Activated CD8-positive, alpha-beta memory T cell treated with anti-CD3 and anti-CD28 coated beads, Interleukin-2, amount 50 U/mL, for 1 hour (primary cell): Measurements from ENCODE around the gene NKAIN1.
"Not testable (repeated sequence)": the region's sequence is repeated elsewhere in the genome, so short reads cannot be mapped to it uniquely, and the experiment has no call there.

ENCODE experiments used
- DNase-seq: peaks from one replicate; pipeline ENCODE4 v3.0.0-alpha.2; 2020; ENCODE audit errors: extremely low read depth

NKAIN1 gene

GRCh38 chr1:31152181-31152795 is 87.4 kb downstream of the NKAIN1 start:
- no peak for DNase-seq

GRCh38 chr1:31151402-31151801 is 88.3 kb downstream of the NKAIN1 start:
- no peak for DNase-seq

- no peak for DNase-seq
Measured at GRCh38 chr1:31148409-31148808, 91.3 kb downstream of the NKAIN1 start.

GRCh38 chr1:31145648-31146047 is 94.0 kb downstream of the NKAIN1 start:
- no peak for DNase-seq

- no peak for DNase-seq
Measured at GRCh38 chr1:31144442-31144841, 95.2 kb downstream of the NKAIN1 start.

GRCh38 chr1:31143455-31143854 is 96.2 kb downstream of the NKAIN1 start:
- DNase-seq = no peak

- DNase-seq = no peak
Measured at GRCh38 chr1:31142406-31142805, 97.3 kb downstream of the NKAIN1 start.

- DNase-seq = no peak
Measured at GRCh38 chr1:31140299-31140698, 99.4 kb downstream of the NKAIN1 start.

- DNase-seq = not testable (repeated sequence)
Measured at GRCh38 chr1:31138797-31139521, 100.7 kb downstream of the NKAIN1 start.

GRCh38 chr1:31137873-31138272 is 101.8 kb downstream of the NKAIN1 start:
- not testable (repeated sequence) for DNase-seq

- no peak for DNase-seq
Measured at GRCh38 chr1:31135973-31136600, 103.6 kb downstream of the NKAIN1 start.

GRCh38 chr1:31133368-31133767 is 106.3 kb downstream of the NKAIN1 start:
- DNase-seq = no peak
